ENCODE results near the gene MVK. TPM values are rescaled to one million over a fixed set of nuclear protein-coding genes. Genes with fewer than 3 reads are reported as not detected.

MVK gene
- polyA plus RNA-seq, 4 donors, result 15.1 to 36.4 (median 16.1) TPM

DNA sequence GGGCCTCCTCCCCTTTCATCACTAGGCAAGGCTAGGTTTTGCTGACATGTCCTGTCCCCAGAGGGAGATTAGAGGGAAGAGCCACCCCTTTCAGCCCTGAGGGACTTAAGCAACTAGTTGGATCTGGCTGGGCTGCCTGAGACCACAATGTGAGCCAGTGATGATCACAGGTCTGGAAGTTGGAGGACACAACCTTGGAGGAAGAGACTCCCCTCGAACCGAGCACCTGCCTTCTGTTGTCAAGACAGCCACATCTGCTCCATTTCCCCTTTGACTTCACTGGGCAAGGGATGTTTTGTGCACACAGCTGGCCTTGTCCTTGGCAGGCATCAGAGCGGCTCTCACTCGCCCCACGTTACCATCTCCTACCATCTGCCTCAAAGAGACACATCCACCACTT lies 31.4 kb downstream of the MVK start:
- 71 to 76% (median 74%) methylated on average over 5 of the region's 5 CpGs for WGBS, 3 donors
- FAIRE-seq, result no peak

DNA sequence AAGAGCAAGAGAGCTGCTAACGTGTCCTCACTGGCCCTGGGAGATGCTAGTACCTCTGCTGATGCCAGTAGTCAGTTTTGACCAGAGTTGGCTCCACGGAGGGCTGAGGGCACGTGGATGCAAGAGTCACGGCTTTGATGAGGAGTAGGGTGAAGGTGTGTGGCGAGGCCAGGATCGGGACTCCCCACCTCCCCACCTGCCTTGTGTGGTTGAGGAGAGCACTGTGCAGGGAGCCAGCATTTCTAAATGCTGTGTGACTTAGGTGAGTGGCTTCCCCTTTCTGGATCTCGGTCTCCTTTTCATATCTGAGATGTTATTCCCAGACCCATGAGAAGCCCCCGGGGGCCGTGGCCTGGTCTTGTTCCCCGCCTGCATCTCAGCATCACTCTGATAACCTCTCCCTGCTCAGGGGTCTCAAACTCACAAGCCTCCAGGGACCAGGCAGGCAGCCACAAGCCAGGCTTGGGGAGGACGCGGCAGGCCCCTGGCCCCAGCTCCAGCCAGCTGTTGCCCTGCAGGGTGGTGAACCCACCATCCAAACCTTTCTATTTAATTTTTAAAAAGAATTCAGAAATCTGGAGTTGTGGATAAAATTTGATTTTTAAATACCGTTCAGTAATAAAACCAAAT lies 32.1 kb downstream of the MVK start:
- no peaks in the 10 kb centered on the region for H3K27me3 ChIP-seq (ENCODE audit: control insufficient read depth in 3 of 3, insufficient read depth in 3 of 3, low read length in 3 of 3)
- H3K36me3 ChIP-seq (ENCODE audit: control insufficient read depth in 3 of 3, insufficient read depth in 2 of 3, low read depth in 1 of 3, low read length in 3 of 3), result no peaks in the 10 kb centered on the region
- FAIRE-seq (no peak), DNase-seq (no peak)
- 87 to 88% (median 87%) methylated on average over 13 of the region's 13 CpGs for WGBS, 3 donors
- no peak overlapping the region for H3K4me3 ChIP-seq (ENCODE audit: low read depth in 1 of 3, low read length in 3 of 3)
- H3K9me3 ChIP-seq (ENCODE audit: control insufficient read depth in 2 of 2, insufficient read depth in 1 of 2, low read depth in 1 of 2, low read length in 1 of 2), result no peaks in the 10 kb centered on the region
- H3K4me1 ChIP-seq (ENCODE audit: control insufficient read depth in 3 of 3, insufficient read depth in 2 of 3, low read depth in 1 of 3, low read length in 2 of 3), result peaks cover 0 to 14% (median 0%) of the 10 kb centered on the region in 3 donors
- no peak overlapping the region for H3K27ac ChIP-seq (ENCODE audit: low read depth in 1 of 3, low read length in 2 of 3)

More for the DNA sequence above, 31.4 kb downstream of the MVK start:
- Histone ChIP-seq H3K36me3 (ENCODE audit: control insufficient read depth in 3 of 3, insufficient read depth in 2 of 3, low read depth in 1 of 3, low read length in 3 of 3) (no peaks in the 10 kb centered on the region), H3K9me3 (ENCODE audit: control insufficient read depth in 2 of 2, insufficient read depth in 1 of 2, low read depth in 1 of 2, low read length in 1 of 2) (no peaks in the 10 kb centered on the region), H3K4me3 (ENCODE audit: low read depth in 1 of 3, low read length in 3 of 3) (no peak overlapping the region), H3K4me1 (ENCODE audit: control insufficient read depth in 3 of 3, insufficient read depth in 2 of 3, low read depth in 1 of 3, low read length in 2 of 3) (peaks cover 0 to 14% (median 0%) of the 10 kb centered on the region in 3 donors), H3K27me3 (ENCODE audit: control insufficient read depth in 3 of 3, insufficient read depth in 3 of 3, low read length in 3 of 3) (no peaks in the 10 kb centered on the region), H3K27ac (ENCODE audit: low read depth in 1 of 3, low read length in 2 of 3) (no peak overlapping the region)
- no peak for DNase-seq

GRCh38 chr12:109606320-109607028 lies 32.9 kb downstream of the MVK start:
- Histone ChIP-seq H3K4me3 (ENCODE audit: low read depth in 1 of 3, low read length in 3 of 3) (no peak overlapping the region), H3K27ac (ENCODE audit: low read depth in 1 of 3, low read length in 2 of 3) (peak overlapping the region in 1 of 3 donors; percentile 22), H3K4me1 (ENCODE audit: control insufficient read depth in 3 of 3, insufficient read depth in 2 of 3, low read depth in 1 of 3, low read length in 2 of 3) (peaks cover 0 to 14% (median 0%) of the 10 kb centered on the region in 3 donors), H3K36me3 (ENCODE audit: control insufficient read depth in 3 of 3, insufficient read depth in 2 of 3, low read depth in 1 of 3, low read length in 3 of 3) (no peaks in the 10 kb centered on the region), H3K27me3 (ENCODE audit: control insufficient read depth in 3 of 3, insufficient read depth in 3 of 3, low read length in 3 of 3) (no peaks in the 10 kb centered on the region), H3K9me3 (ENCODE audit: control insufficient read depth in 2 of 2, insufficient read depth in 1 of 2, low read depth in 1 of 2, low read length in 1 of 2) (no peaks in the 10 kb centered on the region)
- WGBS, 3 donors, result 21 to 36% (median 27%) methylated on average over 26 to 30 of the region's 30 CpGs
- DNase-seq (peak in 1 of 2 donors; percentile 39), FAIRE-seq (no peak)

DNA sequence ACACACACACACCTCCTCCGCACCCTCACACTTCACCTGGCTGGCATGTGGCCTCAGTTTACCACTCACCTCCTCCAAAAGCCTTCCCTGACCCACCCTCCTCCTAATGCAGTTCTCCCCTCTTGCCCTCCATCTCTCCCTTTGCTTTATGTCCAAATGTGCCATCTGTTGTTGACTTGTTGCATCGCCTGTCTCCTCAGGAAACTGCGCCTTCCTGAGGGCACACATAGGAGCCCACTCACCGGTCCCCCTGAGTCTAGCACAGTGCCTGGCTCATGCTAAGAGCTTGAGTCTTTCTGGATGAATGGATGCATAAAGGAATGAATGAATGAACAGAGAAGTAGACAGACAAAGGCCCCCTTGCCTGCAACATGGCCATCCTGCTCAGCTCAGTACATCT lies 34.0 kb downstream of the MVK start:
- peaks cover 0 to 14% (median 0%) of the 10 kb centered on the region in 3 donors for H3K4me1 ChIP-seq (ENCODE audit: control insufficient read depth in 3 of 3, insufficient read depth in 2 of 3, low read depth in 1 of 3, low read length in 2 of 3)
- FAIRE-seq (no peak), DNase-seq (no peak)
- no peaks in the 10 kb centered on the region for H3K9me3 ChIP-seq (ENCODE audit: control insufficient read depth in 2 of 2, insufficient read depth in 1 of 2, low read depth in 1 of 2, low read length in 1 of 2)
- H3K4me3 ChIP-seq (ENCODE audit: low read depth in 1 of 3, low read length in 3 of 3), result no peak overlapping the region
- H3K27ac ChIP-seq (ENCODE audit: low read depth in 1 of 3, low read length in 2 of 3), result no peak overlapping the region
- no peaks in the 10 kb centered on the region for H3K36me3 ChIP-seq (ENCODE audit: control insufficient read depth in 3 of 3, insufficient read depth in 2 of 3, low read depth in 1 of 3, low read length in 3 of 3)
- 86 to 90% (median 88%) methylated on average over 4 of the region's 4 CpGs for WGBS, 3 donors
- H3K27me3 ChIP-seq (ENCODE audit: control insufficient read depth in 3 of 3, insufficient read depth in 3 of 3, low read length in 3 of 3), result no peaks in the 10 kb centered on the region

DNA sequence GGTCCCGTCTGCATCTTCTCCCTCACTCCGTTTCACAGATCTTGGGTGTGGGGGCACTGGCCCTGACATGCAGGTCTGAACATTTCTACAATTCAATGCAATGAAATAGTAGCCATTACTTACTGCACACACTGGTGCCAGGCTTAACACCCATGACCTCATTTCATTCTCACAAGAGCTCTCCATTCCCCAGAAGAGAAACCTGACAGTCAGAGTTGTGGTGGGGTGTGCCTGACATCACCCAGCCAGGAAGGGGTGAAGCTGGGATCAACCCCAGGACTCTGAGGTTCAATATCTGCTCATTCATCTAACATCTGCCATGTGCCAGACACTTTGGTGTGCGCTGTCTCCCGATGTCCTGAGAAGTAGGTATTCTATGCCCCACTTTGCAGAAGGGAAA lies 34.7 kb downstream of the MVK start:
- Histone ChIP-seq H3K36me3 (ENCODE audit: control insufficient read depth in 3 of 3, insufficient read depth in 2 of 3, low read depth in 1 of 3, low read length in 3 of 3) (no peaks in the 10 kb centered on the region), H3K4me3 (ENCODE audit: low read depth in 1 of 3, low read length in 3 of 3) (no peak overlapping the region), H3K4me1 (ENCODE audit: control insufficient read depth in 3 of 3, insufficient read depth in 2 of 3, low read depth in 1 of 3, low read length in 2 of 3) (peaks cover 0 to 14% (median 0%) of the 10 kb centered on the region in 3 donors), H3K27me3 (ENCODE audit: control insufficient read depth in 3 of 3, insufficient read depth in 3 of 3, low read length in 3 of 3) (peaks cover 0 to 4% (median 0%) of the 10 kb centered on the region in 3 donors), H3K27ac (ENCODE audit: low read depth in 1 of 3, low read length in 2 of 3) (no peak overlapping the region), H3K9me3 (ENCODE audit: control insufficient read depth in 2 of 2, insufficient read depth in 1 of 2, low read depth in 1 of 2, low read length in 1 of 2) (no peaks in the 10 kb centered on the region)
- WGBS, 3 donors, result 79 to 93% (median 86%) methylated on average over 4 of the region's 4 CpGs
- FAIRE-seq (no peak), DNase-seq (no peak)

DNA sequence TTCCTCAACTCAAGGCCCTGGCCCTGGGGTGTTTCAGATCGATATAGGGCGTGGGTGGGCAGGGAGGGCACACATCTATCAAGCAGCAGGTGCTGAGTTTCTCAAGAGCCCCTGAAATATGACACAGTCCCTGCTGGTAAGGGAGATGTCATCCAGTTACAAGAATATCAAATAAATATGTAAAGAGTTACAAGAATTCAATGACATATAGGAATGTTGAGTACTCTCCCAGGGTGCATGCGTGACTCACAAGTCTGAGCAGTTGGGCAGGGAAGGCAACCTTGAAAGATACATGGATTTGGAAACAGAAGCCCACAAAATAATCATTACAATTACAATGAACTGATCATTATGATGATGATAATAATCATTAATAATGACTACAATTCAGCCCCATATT lies 35.2 kb downstream of the MVK start:
- peaks cover 0 to 12% (median 0%) of the 10 kb centered on the region in 3 donors for H3K4me1 ChIP-seq (ENCODE audit: control insufficient read depth in 3 of 3, insufficient read depth in 2 of 3, low read depth in 1 of 3, low read length in 2 of 3)
- FAIRE-seq (no peak), DNase-seq (no peak)
- peaks cover 0 to 8% (median 0%) of the 10 kb centered on the region in 3 donors for H3K27me3 ChIP-seq (ENCODE audit: control insufficient read depth in 3 of 3, insufficient read depth in 3 of 3, low read length in 3 of 3)
- no peak overlapping the region for H3K4me3 ChIP-seq (ENCODE audit: low read depth in 1 of 3, low read length in 3 of 3)
- H3K27ac ChIP-seq (ENCODE audit: low read depth in 1 of 3, low read length in 2 of 3), result no peak overlapping the region
- 74 to 93% (median 77%) methylated on average over 3 of the region's 3 CpGs for WGBS, 3 donors
- H3K9me3 ChIP-seq (ENCODE audit: control insufficient read depth in 2 of 2, insufficient read depth in 1 of 2, low read depth in 1 of 2, low read length in 1 of 2), result no peaks in the 10 kb centered on the region
- no peaks in the 10 kb centered on the region for H3K36me3 ChIP-seq (ENCODE audit: control insufficient read depth in 3 of 3, insufficient read depth in 2 of 3, low read depth in 1 of 3, low read length in 3 of 3)

- no peak for FAIRE-seq
- Histone ChIP-seq H3K4me3 (ENCODE audit: low read depth in 1 of 3, low read length in 3 of 3) (no peak overlapping the region), H3K27ac (ENCODE audit: low read depth in 1 of 3, low read length in 2 of 3) (no peak overlapping the region), H3K9me3 (ENCODE audit: control insufficient read depth in 2 of 2, insufficient read depth in 1 of 2, low read depth in 1 of 2, low read length in 1 of 2) (no peaks in the 10 kb centered on the region), H3K4me1 (ENCODE audit: control insufficient read depth in 3 of 3, insufficient read depth in 2 of 3, low read depth in 1 of 3, low read length in 2 of 3) (peaks cover 0 to 8% (median 0%) of the 10 kb centered on the region in 3 donors), H3K27me3 (ENCODE audit: control insufficient read depth in 3 of 3, insufficient read depth in 3 of 3, low read length in 3 of 3) (peaks cover 0 to 8% (median 0%) of the 10 kb centered on the region in 3 donors), H3K36me3 (ENCODE audit: control insufficient read depth in 3 of 3, insufficient read depth in 2 of 3, low read depth in 1 of 3, low read length in 3 of 3) (no peaks in the 10 kb centered on the region)
- 35 to 64% (median 39%) methylated on average over 2 of the region's 2 CpGs for WGBS, 3 donors
- no peak for DNase-seq
Observed at GRCh38 chr12:109609342-109609741, 35.7 kb downstream of the MVK start.

DNA sequence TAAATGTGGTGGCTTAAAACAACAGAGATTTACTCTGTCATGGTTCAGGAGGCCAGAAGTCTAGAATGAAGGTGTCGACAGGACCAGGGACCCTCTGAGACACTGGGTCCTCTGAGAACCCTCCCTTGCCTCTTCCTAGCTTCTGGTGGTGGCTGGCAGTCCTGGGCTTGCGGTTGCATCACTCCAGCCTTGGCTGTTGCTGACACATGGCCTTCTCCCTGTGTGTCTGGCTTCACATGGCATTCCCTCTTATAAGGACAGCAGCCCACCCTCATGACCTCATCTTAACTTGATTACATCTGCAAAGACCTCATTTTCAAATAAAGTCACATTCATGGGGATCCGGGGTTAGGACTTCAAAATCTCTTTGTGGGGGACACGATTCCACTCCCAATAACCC lies 36.9 kb downstream of the MVK start:
- WGBS, 3 donors, result 81 to 95% (median 89%) methylated on average over 4 of the region's 4 CpGs
- Histone ChIP-seq H3K27me3 (ENCODE audit: control insufficient read depth in 3 of 3, insufficient read depth in 3 of 3, low read length in 3 of 3) (peaks cover 0 to 8% (median 2%) of the 10 kb centered on the region in 3 donors), H3K27ac (ENCODE audit: low read depth in 1 of 3, low read length in 2 of 3) (no peak overlapping the region), H3K9me3 (ENCODE audit: control insufficient read depth in 2 of 2, insufficient read depth in 1 of 2, low read depth in 1 of 2, low read length in 1 of 2) (no peaks in the 10 kb centered on the region), H3K36me3 (ENCODE audit: control insufficient read depth in 3 of 3, insufficient read depth in 2 of 3, low read depth in 1 of 3, low read length in 3 of 3) (no peaks in the 10 kb centered on the region), H3K4me1 (ENCODE audit: control insufficient read depth in 3 of 3, insufficient read depth in 2 of 3, low read depth in 1 of 3, low read length in 2 of 3) (peaks cover 0 to 8% (median 0%) of the 10 kb centered on the region in 3 donors), H3K4me3 (ENCODE audit: low read depth in 1 of 3, low read length in 3 of 3) (no peak overlapping the region)
- DNase-seq (no peak), FAIRE-seq (no peak)
